ENCODE measurements around the gene ANKRD39.

Gene ANKRD39

DNA sequence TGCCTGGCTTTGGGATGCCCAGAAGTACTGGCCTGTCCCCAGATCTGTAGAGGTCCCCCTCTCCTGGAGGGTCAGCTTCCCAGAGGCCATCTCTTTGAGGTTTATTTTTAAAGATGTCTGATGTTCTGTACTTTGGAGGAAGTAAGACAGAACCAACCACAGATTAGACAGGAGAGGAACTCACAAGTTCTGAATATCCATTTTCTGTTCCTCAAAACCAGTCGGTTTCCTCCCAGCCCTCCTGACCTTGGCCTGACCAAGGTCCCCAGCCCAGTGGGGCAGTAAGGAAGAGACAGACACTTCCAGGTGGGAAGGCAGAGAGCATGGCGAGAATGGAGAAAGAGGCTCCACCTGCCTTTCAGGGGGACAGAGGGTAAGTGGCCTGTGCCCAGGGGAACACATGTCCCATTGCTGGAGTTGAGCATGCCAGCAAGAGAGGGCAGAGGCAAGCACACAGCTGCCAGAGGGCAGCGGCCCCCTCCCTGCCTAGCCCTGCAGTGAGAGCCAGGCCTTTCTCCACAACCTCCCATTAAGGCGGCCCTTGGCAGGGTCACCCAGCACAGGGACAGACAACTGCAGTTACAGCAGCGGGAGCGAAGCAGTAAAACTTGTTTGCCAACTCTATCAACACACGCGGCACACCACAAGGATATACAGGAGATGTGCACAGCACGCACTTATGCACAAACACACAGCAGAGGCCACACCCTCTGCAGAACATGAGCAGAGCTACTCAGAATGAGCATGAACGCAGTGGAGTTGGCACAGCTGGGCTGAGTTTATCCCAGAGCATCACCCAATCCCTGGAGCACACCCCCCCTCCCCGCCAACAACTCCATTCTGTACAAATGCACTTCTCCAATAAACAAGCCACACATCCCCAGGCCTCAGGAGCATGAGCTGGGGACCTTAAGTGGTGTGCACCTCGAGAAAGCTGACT is 30.5 kb upstream of the ANKRD39 start:
- ChIA-PET CTCF (interaction anchor here (1.2 to 2.4 kb wide), 3 partner anchors 20 to 63 kb away, joined by 4 to 5 read pairs (median 4); partner anchors contain the start of gene ANKRD39), POLR2A (no interaction called here)
- no peak overlapping the region for H3K4me3 ChIP-seq (ENCODE audit: low read depth, low read length)
- TF ChIP-seq, protein P1, sequence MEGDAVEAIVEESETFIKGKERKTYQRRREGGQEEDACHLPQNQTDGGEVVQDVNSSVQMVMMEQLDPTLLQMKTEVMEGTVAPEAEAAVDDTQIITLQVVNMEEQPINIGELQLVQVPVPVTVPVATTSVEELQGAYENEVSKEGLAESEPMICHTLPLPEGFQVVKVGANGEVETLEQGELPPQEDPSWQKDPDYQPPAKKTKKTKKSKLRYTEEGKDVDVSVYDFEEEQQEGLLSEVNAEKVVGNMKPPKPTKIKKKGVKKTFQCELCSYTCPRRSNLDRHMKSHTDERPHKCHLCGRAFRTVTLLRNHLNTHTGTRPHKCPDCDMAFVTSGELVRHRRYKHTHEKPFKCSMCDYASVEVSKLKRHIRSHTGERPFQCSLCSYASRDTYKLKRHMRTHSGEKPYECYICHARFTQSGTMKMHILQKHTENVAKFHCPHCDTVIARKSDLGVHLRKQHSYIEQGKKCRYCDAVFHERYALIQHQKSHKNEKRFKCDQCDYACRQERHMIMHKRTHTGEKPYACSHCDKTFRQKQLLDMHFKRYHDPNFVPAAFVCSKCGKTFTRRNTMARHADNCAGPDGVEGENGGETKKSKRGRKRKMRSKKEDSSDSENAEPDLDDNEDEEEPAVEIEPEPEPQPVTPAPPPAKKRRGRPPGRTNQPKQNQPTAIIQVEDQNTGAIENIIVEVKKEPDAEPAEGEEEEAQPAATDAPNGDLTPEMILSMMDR (IDR thresholded peaks at IDR 0.05; ENCODE audit: insufficient read depth, low read length, missing control alignments): no peak
- DNase-seq (ENCODE audit: low read depth, low spot score): no peak

DNA sequence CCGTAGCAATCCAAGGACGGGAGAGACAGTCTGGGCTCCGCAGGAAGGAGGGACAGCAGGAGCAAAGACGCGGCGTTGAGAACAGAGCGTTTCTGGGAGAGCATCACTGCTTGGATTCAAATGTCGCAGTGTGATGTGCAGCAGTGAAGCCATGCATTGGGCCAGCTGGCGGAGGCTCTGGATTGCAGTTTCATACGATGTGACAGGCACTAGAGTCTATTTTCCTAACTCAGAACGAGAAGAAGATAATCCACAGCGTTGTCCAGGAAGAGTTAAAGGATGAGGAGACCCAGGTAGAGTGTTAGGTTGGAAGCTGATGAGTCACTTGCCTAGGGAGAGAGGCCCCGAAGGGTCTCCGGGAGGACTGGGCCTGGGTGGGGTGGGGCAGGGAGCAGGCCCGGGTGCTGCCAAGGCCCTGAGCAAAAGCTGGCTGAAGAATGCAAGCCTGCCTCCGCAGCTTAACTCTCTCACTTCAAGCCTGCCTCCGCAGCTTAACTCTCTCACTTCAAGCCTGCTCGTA is 29.7 kb upstream of the ANKRD39 start:
- ChIA-PET POLR2A (no interaction called here), CTCF (interaction anchor here (1.2 to 2.4 kb wide), 3 partner anchors 19 to 63 kb away, joined by 4 to 5 read pairs (median 5); partner anchors contain the start of gene ANKRD39)
- no peak for DNase-seq (ENCODE audit: low read depth, low spot score)
- TF ChIP-seq, protein P1 (IDR thresholded peaks at IDR 0.05; ENCODE audit: insufficient read depth, low read length, missing control alignments): no peak
- H3K4me3 ChIP-seq (ENCODE audit: low read depth, low read length): no peak overlapping the region

DNA sequence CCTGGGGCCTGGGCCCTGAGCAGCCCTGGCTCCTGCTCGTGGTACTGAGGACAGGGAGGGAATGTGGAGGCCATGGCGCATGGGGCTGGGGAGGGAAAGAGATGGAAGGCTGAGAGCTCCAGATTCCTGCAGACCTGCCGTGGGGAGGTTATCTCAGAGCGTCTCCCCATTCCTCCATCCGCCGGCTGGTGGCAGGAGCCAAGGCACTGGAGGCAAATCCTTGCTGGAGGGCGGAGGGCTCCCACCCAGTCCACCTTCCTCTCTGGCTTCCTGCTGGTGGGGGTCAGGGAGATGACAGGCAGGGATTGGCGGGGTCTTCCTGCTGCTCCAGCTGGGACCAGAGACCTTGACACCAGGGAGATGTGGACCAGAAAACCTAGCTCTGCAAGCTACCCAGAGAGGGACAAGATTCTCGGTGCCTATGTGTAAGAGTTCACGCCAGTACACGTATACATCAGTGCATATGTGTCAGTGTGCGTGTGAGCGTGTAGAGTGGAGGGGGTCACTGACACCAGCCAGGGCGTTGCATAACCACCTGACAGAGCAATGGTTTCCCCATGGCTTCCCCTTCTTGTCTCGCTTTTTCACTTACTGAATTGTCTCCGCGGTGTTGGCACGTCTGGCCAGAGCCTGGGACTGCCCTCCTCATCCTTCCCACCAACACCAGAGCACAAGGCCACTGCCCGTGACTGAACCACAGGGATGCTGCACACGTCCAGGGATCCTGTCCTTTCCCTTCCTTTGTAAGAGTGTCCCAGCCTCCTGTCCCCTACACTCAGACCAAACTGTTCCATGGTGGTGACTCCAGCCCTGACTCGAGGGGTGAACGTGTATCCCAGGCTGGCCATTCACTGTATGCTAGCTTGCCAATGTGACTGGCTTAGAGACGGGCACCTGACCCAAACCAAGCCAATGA is 27.9 kb upstream of the ANKRD39 start:
- TF ChIP-seq, protein P1 (IDR thresholded peaks at IDR 0.05; ENCODE audit: insufficient read depth, low read length, missing control alignments): no peak
- ChIA-PET CTCF (no interaction called here), POLR2A (no interaction called here)
- H3K4me3 ChIP-seq (ENCODE audit: low read depth, low read length): no peak overlapping the region
- no peak for DNase-seq (ENCODE audit: low read depth, low spot score)

DNA sequence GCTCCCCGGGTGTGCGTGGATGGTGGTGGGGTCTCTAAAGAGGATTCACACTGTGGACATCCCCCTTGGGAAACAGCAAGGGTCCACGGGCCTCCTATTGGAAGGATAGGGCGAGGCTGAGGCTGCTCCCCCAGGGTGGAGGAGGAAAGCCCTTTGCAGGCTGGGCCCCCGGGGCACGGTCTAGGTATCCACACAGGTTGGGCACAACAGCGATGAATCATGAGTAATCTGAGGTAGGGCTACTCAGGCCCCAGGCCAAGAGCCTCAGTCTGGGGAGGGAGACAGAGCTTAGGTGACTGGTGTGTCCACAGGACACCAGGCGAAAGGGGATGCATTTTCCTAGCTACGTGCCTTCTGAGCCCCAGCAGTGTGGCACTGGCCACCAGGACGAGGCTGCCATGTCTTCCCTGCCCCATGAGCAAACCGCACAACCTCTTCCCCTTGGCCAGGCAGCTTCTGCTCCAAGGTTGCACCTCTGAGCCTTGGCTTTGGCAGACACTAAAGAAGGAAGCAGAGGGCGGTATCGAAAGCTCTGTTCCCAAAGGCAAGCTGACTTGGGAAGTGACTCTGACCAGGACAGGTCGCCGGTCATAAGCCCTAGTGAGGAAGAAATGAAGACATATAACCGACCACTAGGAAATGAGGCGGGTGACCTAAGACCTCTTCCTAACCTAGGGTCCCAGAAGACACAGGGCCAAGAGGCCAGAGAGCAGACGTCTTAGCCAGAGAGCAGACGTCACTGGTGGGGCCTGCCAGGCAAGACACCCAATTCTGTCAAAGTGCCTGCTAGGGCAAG is 26.7 kb upstream of the ANKRD39 start:
- ChIA-PET CTCF (interaction anchor here (0.9 kb wide), 1 partner anchor 27 kb away, joined by 3 read pairs; the partner anchor contains the start of gene ANKRD39), POLR2A (no interaction called here)
- no peak for DNase-seq (ENCODE audit: low read depth, low spot score)
- no peak overlapping the region for H3K4me3 ChIP-seq (ENCODE audit: low read depth, low read length)
- TF ChIP-seq, protein P1 (IDR thresholded peaks at IDR 0.05; ENCODE audit: insufficient read depth, low read length, missing control alignments): no peak

DNA sequence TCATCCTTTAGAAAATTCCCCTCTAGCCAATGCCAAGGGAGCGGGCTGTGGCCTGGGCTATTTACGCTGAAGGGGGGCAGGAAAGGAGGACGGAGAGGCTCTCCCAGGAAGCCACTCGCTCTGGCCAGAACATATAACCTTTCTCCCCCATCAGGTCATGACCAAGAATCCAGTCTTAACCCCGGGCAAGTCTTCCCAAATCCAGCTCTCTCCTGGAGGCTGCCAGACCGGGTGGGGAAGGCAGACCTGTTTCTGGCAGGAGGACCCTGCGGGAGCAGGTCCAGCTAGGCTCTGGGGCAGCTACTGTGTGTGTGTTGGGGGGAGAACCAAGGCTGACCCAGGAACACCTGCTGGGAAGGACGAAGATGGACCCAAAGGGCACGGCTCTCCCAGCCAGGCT is 25.5 kb upstream of the ANKRD39 start:
- CTCF ChIA-PET: no interaction called here
- TF ChIP-seq, protein P1 (IDR thresholded peaks at IDR 0.05; ENCODE audit: insufficient read depth, low read length, missing control alignments): no peak
- H3K4me3 ChIP-seq (ENCODE audit: low read depth, low read length): no peak overlapping the region
- no peak for DNase-seq (ENCODE audit: low read depth, low spot score)
- POLR2A ChIA-PET: no interaction called here
